ENCODE measurements around the gene EIF6.

The EIF6 gene

GRCh38 chr20:35243317-35243716 is 41.3 kb downstream of the EIF6 start:
- Histone ChIP-seq H3K4me3 (ENCODE audit: low read depth, low read length) (no peak overlapping the region), H3K36me3 (ENCODE audit: control insufficient read depth in 2 of 2, insufficient read depth in 1 of 2, low read length in 2 of 2) (no peaks in the 10 kb centered on the region), H3K27ac (ENCODE audit: extremely low read depth, low read depth, low read length) (no peak overlapping the region), H3K4me1 (ENCODE audit: control insufficient read depth, insufficient read depth, low read length) (no peaks in the 10 kb centered on the region), H3K9me3 (ENCODE audit: control insufficient read depth, insufficient read depth, low read depth, low read length) (no peaks in the 10 kb centered on the region)
- TF ChIP-seq ZNF664 (tag by site-specific recombination; IDR thresholded peaks at IDR 0.05), result peak; percentile 94
- TF ChIP-seq ZNF785 (tag by site-specific recombination; IDR thresholded peaks at IDR 0.05), result no peak
- ChIA-PET CTCF (interaction anchor here (0.6 kb wide), 1 partner anchor 26 kb away, joined by 3 read pairs; no protein-coding TSS in a partner anchor), POLR2A (interaction anchor here (1.2 kb wide), 1 partner anchor 21 kb away, joined by 4 read pairs; no protein-coding TSS in a partner anchor)

- TF ChIP-seq ZNF140 (tag by site-specific recombination; IDR thresholded peaks at IDR 0.05), result no peak
- TF ChIP-seq ZFP3 (tag by site-specific recombination; IDR thresholded peaks at IDR 0.05; ENCODE audit: low read depth), result peak; percentile 54; the same call in 1 of the 2 replicates
- ChIA-PET CTCF (interaction anchor here (0.6 kb wide), 1 partner anchor 88 kb away, joined by 4 read pairs; no protein-coding TSS in a partner anchor), POLR2A (interaction anchor here (0.5 kb wide), 1 partner anchor 11 kb away, joined by 3 read pairs; no protein-coding TSS in a partner anchor)
- Histone ChIP-seq H3K4me1 (ENCODE audit: control insufficient read depth, insufficient read depth, low read length) (no peaks in the 10 kb centered on the region), H3K9me3 (ENCODE audit: control insufficient read depth, insufficient read depth, low read depth, low read length) (no peaks in the 10 kb centered on the region), H3K27ac (ENCODE audit: extremely low read depth, low read depth, low read length) (no peak overlapping the region), H3K36me3 (ENCODE audit: control insufficient read depth in 2 of 2, insufficient read depth in 1 of 2, low read length in 2 of 2) (no peaks in the 10 kb centered on the region), H3K4me3 (ENCODE audit: low read depth, low read length) (no peak overlapping the region)
These were observed 43.7 kb downstream of the EIF6 start for GRCh38 chr20:35240811-35241293.

- CTCF ChIA-PET, result interaction anchor here (1.2 kb wide), 1 partner anchor 14 kb away, joined by 3 read pairs; no protein-coding TSS in a partner anchor
- POLR2A ChIA-PET, result interaction anchor here (0.5 kb wide), 1 partner anchor 11 kb away, joined by 3 read pairs; no protein-coding TSS in a partner anchor
- TF ChIP-seq ZNF350 (tag by site-specific recombination; IDR thresholded peaks at IDR 0.05) (no peak), SP3 (tag by site-specific recombination; IDR thresholded peaks at IDR 0.05) (no peak), ZNF580 (tag by site-specific recombination; IDR thresholded peaks at IDR 0.05) (no peak), OVOL3 (tag by site-specific recombination; IDR thresholded peaks at IDR 0.05) (no peak), ZBTB10 (tag by site-specific recombination; IDR thresholded peaks at IDR 0.05) (no peak), ZNF529 (tag by site-specific recombination; IDR thresholded peaks at IDR 0.05; ENCODE audit: insufficient replicate concordance) (no peak), PRDM1 (tag by site-specific recombination; IDR thresholded peaks at IDR 0.05) (no peak), ZNF645 (tag by site-specific recombination; IDR thresholded peaks at IDR 0.05) (no peak), ZNF366 (tag by site-specific recombination; conservative IDR thresholded peaks at IDR 0.05) (no peak), TCF7L2 (IDR thresholded peaks at IDR 0.05; ENCODE audit: borderline replicate concordance, low read depth, low read length) (no peak), ZNF404 (tag by site-specific recombination; IDR thresholded peaks at IDR 0.05) (no peak), ZNF791 (tag by site-specific recombination; IDR thresholded peaks at IDR 0.05) (no peak), ZNF830 (tag by site-specific recombination; IDR thresholded peaks at IDR 0.05; ENCODE audit: low read depth) (no peak), ZNF280D (tag by site-specific recombination; IDR thresholded peaks at IDR 0.05) (no peak), EGR2 (tag by site-specific recombination; IDR thresholded peaks at IDR 0.05; ENCODE audit: low read depth) (no peak), MEIS1 (CRISPR knock-in tag; IDR thresholded peaks at IDR 0.05; ENCODE audit: borderline replicate concordance) (no peak), ZNF777 (tag by site-specific recombination; IDR thresholded peaks at IDR 0.05; ENCODE audit: borderline replicate concordance) (no peak)
- Histone ChIP-seq H3K4me1 (ENCODE audit: control insufficient read depth, insufficient read depth, low read length) (no peaks in the 10 kb centered on the region), H3K36me3 (ENCODE audit: control insufficient read depth in 2 of 2, insufficient read depth in 1 of 2, low read length in 2 of 2) (no peaks in the 10 kb centered on the region), H3K9me3 (ENCODE audit: control insufficient read depth, insufficient read depth, low read depth, low read length) (no peaks in the 10 kb centered on the region), H3K27ac (ENCODE audit: extremely low read depth, low read depth, low read length) (no peak overlapping the region), H3K4me3 (ENCODE audit: low read depth, low read length) (no peak overlapping the region)
These were observed 44.3 kb downstream of the EIF6 start for GRCh38 chr20:35240083-35240810.

All from HEK293 (cell line).